Keratinocyte (primary cell): Measurements from ENCODE around the gene CSE1L. TPM values are rescaled to one million over a fixed set of nuclear protein-coding genes. Genes with fewer than 3 reads are reported as not detected.

Experiments used
- DNase-seq: peaks from one replicate; pipeline ENCODE4 v3.0.0-alpha.2; 2011; ENCODE audit warnings: low read depth, missing footprints, low spot score
- FAIRE-seq: peaks from 2 replicates; lab custom pipeline; 2011; peaks lifted over from hg19 to GRCh38; lab: Jason Lieb, UNC
- H2AFZ ChIP-seq: 2 replicates; pipeline ENCODE4 v1.6.0; 2012; ENCODE audit warnings: low read length, control low read depth, inconsistent platforms; ENCODE audit not compliant: control insufficient read depth
- H3K27ac ChIP-seq: 2 replicates; pipeline ENCODE4 v1.5.1; 2011; ENCODE audit warnings: low read length; ENCODE audit not compliant: control insufficient read depth, insufficient read depth
- H3K27me3 ChIP-seq: 3 replicates; pipeline ENCODE4 v1.6.0; 2011; ENCODE audit warnings: low read length; ENCODE audit not compliant: control insufficient read depth, insufficient read depth; ENCODE audit errors: extremely low read depth
- H3K36me3 ChIP-seq, 2 experiments: 2 replicates in 1 of 2; 3 replicates in 1 of 2; pipeline ENCODE4 v1.5.1; 2011; ENCODE audit warnings: low read length in 2 of 2, mild to moderate bottlenecking in 1 of 2; ENCODE audit not compliant: control insufficient read depth in 2 of 2, insufficient read depth in 2 of 2; ENCODE audit errors: extremely low read depth in 1 of 2
- H3K4me1 ChIP-seq: 3 replicates; pipeline ENCODE4 v1.5.1; 2011; ENCODE audit warnings: low read length; ENCODE audit not compliant: control insufficient read depth, insufficient read depth; ENCODE audit errors: extremely low read depth
- H3K4me2 ChIP-seq: 3 replicates; pipeline ENCODE4 v1.6.0; 2011; ENCODE audit warnings: low read depth, low read length; ENCODE audit not compliant: control insufficient read depth, insufficient read depth; ENCODE audit errors: extremely low read depth
- H3K4me3 ChIP-seq, 3 experiments: fragments of 200-600 bp in 1 of 3; sonication (generic) in 1 of 3; 2 replicates in 2 of 3; 3 replicates in 1 of 3; pipeline ENCODE4 v1.5.1; 2011 to 2016; ENCODE audit warnings: low read length in 3 of 3, mild to moderate bottlenecking in 3 of 3, control low read depth in 2 of 3, inconsistent platforms in 1 of 3, low read depth in 1 of 3, mixed read lengths in 1 of 3, mixed run types in 1 of 3, moderate library complexity in 1 of 3; ENCODE audit not compliant: control insufficient read depth in 2 of 3, insufficient read depth in 2 of 3; ENCODE audit errors: extremely low read depth in 1 of 3
- H3K79me2 ChIP-seq: 2 replicates; pipeline ENCODE4 v1.6.0; 2012; ENCODE audit warnings: low read length; ENCODE audit not compliant: control insufficient read depth, insufficient read depth
- H3K9ac ChIP-seq: 3 replicates; pipeline ENCODE4 v1.6.0; 2011; ENCODE audit warnings: low read length; ENCODE audit not compliant: control insufficient read depth, insufficient read depth; ENCODE audit errors: extremely low read depth
- H3K9me1 ChIP-seq: 3 replicates; pipeline ENCODE4 v1.6.0; 2011; ENCODE audit warnings: low read length; ENCODE audit not compliant: control insufficient read depth, insufficient read depth; ENCODE audit errors: extremely low read depth
- H3K9me3 ChIP-seq: 2 replicates; pipeline ENCODE4 v1.5.1; 2012; ENCODE audit warnings: low read depth, low read length; ENCODE audit not compliant: control insufficient read depth
- H4K20me1 ChIP-seq: 3 replicates; pipeline ENCODE4 v1.6.0; 2011; ENCODE audit warnings: low read length; ENCODE audit not compliant: control insufficient read depth, insufficient read depth; ENCODE audit errors: extremely low read depth
- CTCF ChIP-seq, 3 experiments: IDR thresholded peaks in 1 of 3; conservative IDR thresholded peaks in 1 of 3; optimal IDR thresholded peaks in 1 of 3; 2 replicates in 2 of 3; 3 replicates in 1 of 3; pipeline versions ENCODE3 to v1.5.1; 2011; ENCODE audit warnings: low read length in 3 of 3, mild to moderate bottlenecking in 3 of 3, moderate library complexity in 2 of 3, control low read depth in 1 of 3, inconsistent platforms in 1 of 3; ENCODE audit not compliant: insufficient read depth in 2 of 3; ENCODE audit errors: extremely low read depth in 1 of 3
- EZH2 ChIP-seq: IDR thresholded peaks from one replicate; pipeline ENCODE4 v1.6.1; 2012; ENCODE audit warnings: inconsistent platforms, mild to moderate bottlenecking, low read length, moderate library complexity
- dilution Hi-C: fragments of 300-500 bp; cut with MboI; formaldehyde crosslinking; loops from one replicate; pipeline ENCODE4 v1.7.0; 2020; ENCODE audit warnings: low sequenced_read_pairs; ENCODE audit not compliant: extremely low pct_ligation_motif_present
- polyA plus RNA-seq, 5 experiments: library from polyadenylated mRNA; depleted of rRNA in 3 of 5; stranded (reverse) in 3 of 5; stranded (forward) in 1 of 5; unstranded in 1 of 5; fragments of >200 nt; gene quantifications; 1 replicate in 1 of 5; 2 replicates in 3 of 5; 3 replicates in 1 of 5; pipeline versions ENCODE4 v1.2.1 to v1.2.3, GENCODE V29; 2011 to 2012; ENCODE audit warnings: missing spikeins in 2 of 5, low read depth in 1 of 5, low replicate concordance in 1 of 5

CSE1L gene
- polyA plus RNA-seq, 1 donor (not counting 4 experiments of a cell fraction or from before 2014, with no cell fraction given) = 134 TPM

DNA sequence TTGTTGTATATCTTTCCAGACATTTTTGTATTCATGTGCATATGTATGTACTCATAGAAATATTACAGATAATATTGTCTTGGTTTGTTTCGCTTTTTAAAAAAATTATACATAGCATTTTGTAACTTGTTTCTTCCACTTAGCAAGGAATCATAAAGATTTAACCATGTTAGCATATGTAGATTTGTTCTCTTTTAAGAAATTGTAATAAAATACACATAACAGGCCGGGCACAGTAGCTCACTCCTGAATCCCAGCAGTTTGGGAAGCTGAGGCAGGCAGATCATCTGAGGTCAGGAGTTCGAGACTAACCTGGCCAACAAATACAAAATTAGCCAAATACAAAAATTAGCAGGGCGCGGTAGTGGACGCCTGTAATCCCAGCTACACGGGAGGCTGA, 44.4 kb upstream of the CSE1L start:
- Histone ChIP-seq H3K4me3 (no peak overlapping the region), H3K9me1 (no peaks in the 10 kb centered on the region), H4K20me1 (no peaks in the 10 kb centered on the region), H3K9ac (no peak overlapping the region), H3K79me2 (no peaks in the 10 kb centered on the region), H3K27ac (no peak overlapping the region), H2AFZ (no peak overlapping the region), H3K4me1 (peaks cover 14% of the 10 kb centered on the region), H3K4me2 (no peak overlapping the region), H3K36me3 (peaks cover 11 to 21% of the 10 kb centered on the region in 2 experiments), H3K27me3 (no peaks in the 10 kb centered on the region), H3K9me3 (no peaks in the 10 kb centered on the region)
- FAIRE-seq (no peak), DNase-seq (no peak)
- TF ChIP-seq CTCF (optimal IDR thresholded peaks at IDR 0.05 in 1 of 3, IDR thresholded peaks at IDR 0.05 in 1 of 3, conservative IDR thresholded peaks at IDR 0.05 in 1 of 3; ENCODE audit: extremely low read depth in 1 of 3, insufficient read depth in 2 of 3, low read length in 3 of 3) = no peak
- no peak for TF ChIP-seq EZH2
- dilution Hi-C loops = no loop called here

GRCh38 chr20:49006446-49006980, 39.6 kb upstream of the CSE1L start:
- Histone ChIP-seq H3K4me1 (no peaks in the 10 kb centered on the region), H3K4me3 (no peak overlapping the region), H3K9ac (no peak overlapping the region), H2AFZ (no peak overlapping the region), H3K9me3 (no peaks in the 10 kb centered on the region), H3K27me3 (no peaks in the 10 kb centered on the region), H3K27ac (no peak overlapping the region), H4K20me1 (no peaks in the 10 kb centered on the region), H3K9me1 (peaks cover 3% of the 10 kb centered on the region), H3K36me3 (peaks cover 20 to 21% of the 10 kb centered on the region in 2 experiments), H3K79me2 (no peaks in the 10 kb centered on the region), H3K4me2 (no peak overlapping the region)
- no peak for TF ChIP-seq CTCF (optimal IDR thresholded peaks at IDR 0.05 in 1 of 3, IDR thresholded peaks at IDR 0.05 in 1 of 3, conservative IDR thresholded peaks at IDR 0.05 in 1 of 3; ENCODE audit: extremely low read depth in 1 of 3, insufficient read depth in 2 of 3, low read length in 3 of 3)
- no peak for TF ChIP-seq EZH2
- dilution Hi-C loops = no loop called here
- no peak for DNase-seq
- no peak for FAIRE-seq
